ENCODE data around the gene FGF18.
"Not testable (repeated sequence)": the region's sequence is repeated elsewhere in the genome, so short reads cannot be mapped to it uniquely, and the experiment has no call there.

The FGF18 gene

GRCh38 chr5:171493646-171494393 lies 74.4 kb downstream of the FGF18 start:
- Histone ChIP-seq H3K27ac (no peak overlapping the region), H2AFZ (no peak overlapping the region), H3K36me3 (ENCODE audit: control insufficient read depth, insufficient read depth, low read length) (no peaks in the 10 kb centered on the region), H3K4me2 (ENCODE audit: low read length) (no peak overlapping the region), H3K4me3 (ENCODE audit: low read depth, low read length) (no peak overlapping the region), H3K9me3 (ENCODE audit: control insufficient read depth, low read length) (no peaks in the 10 kb centered on the region), H3K79me2 (no peaks in the 10 kb centered on the region), H3K4me1 (no peaks in the 10 kb centered on the region), H3K27me3 (ENCODE audit: control insufficient read depth, insufficient read depth, low read length) (no peaks in the 10 kb centered on the region), H3K9ac (no peak overlapping the region)
- no peak for TF ChIP-seq CTCF (IDR thresholded peaks at IDR 0.05)

GRCh38 chr5:171494452-171495121 lies 75.1 kb downstream of the FGF18 start:
- Histone ChIP-seq H3K4me1 (no peaks in the 10 kb centered on the region), H3K9ac (no peak overlapping the region), H3K4me2 (ENCODE audit: low read length) (no peak overlapping the region), H3K27ac (peak overlapping the region; percentile 36), H3K9me3 (ENCODE audit: control insufficient read depth, low read length) (no peaks in the 10 kb centered on the region), H3K4me3 (ENCODE audit: low read depth, low read length) (no peak overlapping the region), H3K79me2 (no peaks in the 10 kb centered on the region), H3K36me3 (ENCODE audit: control insufficient read depth, insufficient read depth, low read length) (no peaks in the 10 kb centered on the region), H2AFZ (peak overlapping the region; percentile 28), H3K27me3 (ENCODE audit: control insufficient read depth, insufficient read depth, low read length) (no peaks in the 10 kb centered on the region)
- no peak for TF ChIP-seq CTCF (IDR thresholded peaks at IDR 0.05)

GRCh38 chr5:171495122-171495700 lies 75.8 kb downstream of the FGF18 start:
- no peak overlapping the region for H3K4me2 ChIP-seq (ENCODE audit: low read length)
- H3K27me3 ChIP-seq (ENCODE audit: control insufficient read depth, insufficient read depth, low read length), result no peaks in the 10 kb centered on the region
- H2AFZ ChIP-seq, result no peak overlapping the region
- no peak overlapping the region for H3K4me3 ChIP-seq (ENCODE audit: low read depth, low read length)
- H3K36me3 ChIP-seq (ENCODE audit: control insufficient read depth, insufficient read depth, low read length), result no peaks in the 10 kb centered on the region
- H3K9me3 ChIP-seq (ENCODE audit: control insufficient read depth, low read length), result no peaks in the 10 kb centered on the region
- no peak overlapping the region for H3K9ac ChIP-seq
- H3K4me1 ChIP-seq, result no peaks in the 10 kb centered on the region
- TF ChIP-seq CTCF (IDR thresholded peaks at IDR 0.05), result no peak
- no peaks in the 10 kb centered on the region for H3K79me2 ChIP-seq
- H3K27ac ChIP-seq, result peak overlapping the region; percentile 36

- no peak overlapping the region for H3K27ac ChIP-seq
- H3K9me3 ChIP-seq (ENCODE audit: control insufficient read depth, low read length), result no peaks in the 10 kb centered on the region
- no peaks in the 10 kb centered on the region for H3K27me3 ChIP-seq (ENCODE audit: control insufficient read depth, insufficient read depth, low read length)
- no peaks in the 10 kb centered on the region for H3K36me3 ChIP-seq (ENCODE audit: control insufficient read depth, insufficient read depth, low read length)
- H3K4me2 ChIP-seq (ENCODE audit: low read length), result no peak overlapping the region
- H3K9ac ChIP-seq, result no peak overlapping the region
- H3K79me2 ChIP-seq, result no peaks in the 10 kb centered on the region
- no peak for TF ChIP-seq CTCF (IDR thresholded peaks at IDR 0.05)
- no peak overlapping the region for H2AFZ ChIP-seq
- H3K4me3 ChIP-seq (ENCODE audit: low read depth, low read length), result no peak overlapping the region
- no peaks in the 10 kb centered on the region for H3K4me1 ChIP-seq
Observed at GRCh38 chr5:171496456-171496855, 77.0 kb downstream of the FGF18 start.

GRCh38 chr5:171497494-171497893 lies 78.0 kb downstream of the FGF18 start:
- not testable (repeated sequence) for H3K27me3 ChIP-seq (ENCODE audit: control insufficient read depth, insufficient read depth, low read length); H3K27ac ChIP-seq; H3K36me3 ChIP-seq (ENCODE audit: control insufficient read depth, insufficient read depth, low read length); H3K79me2 ChIP-seq; H3K9ac ChIP-seq; H3K9me3 ChIP-seq (ENCODE audit: control insufficient read depth, low read length); H3K4me2 ChIP-seq (ENCODE audit: low read length); H3K4me1 ChIP-seq; H2AFZ ChIP-seq; H3K4me3 ChIP-seq (ENCODE audit: low read depth, low read length)

All from parathyroid adenoma (tissue), 2 donors.